Natural killer cell (primary cell): ENCODE data around the gene GSK3A. TPM values are rescaled to one million over a fixed set of nuclear protein-coding genes. Genes with fewer than 3 reads are reported as not detected.

Experiments
- ATAC-seq, 3 donors: fragments of 150-1000 bp in 2 of 3; fragments of 200-7000 bp in 1 of 3; cut with Tn5 transposase; 1 replicate in 1 of 3; 2 replicates in 2 of 3; pipeline ENCODE4 v1.10.0; 2021; ENCODE audit warnings: mild to moderate bottlenecking in 2 of 3, moderate library complexity in 2 of 3
- DNase-seq, 2 donors: peaks; one replicate each; pipeline versions ENCODE4 v3.0.0 to v3.0.0-alpha.2; 2013 to 2021; ENCODE audit warnings: mixed read lengths in 1 of 2
- H3K27ac ChIP-seq: one replicate; pipeline ENCODE4 v1.5.1; 2013; ENCODE audit warnings: mild to moderate bottlenecking, low read length
- H3K27me3 ChIP-seq: one replicate; pipeline ENCODE4 v1.6.1; 2013; ENCODE audit warnings: low read length; ENCODE audit not compliant: control insufficient read depth, insufficient read depth
- H3K36me3 ChIP-seq: one replicate; pipeline ENCODE4 v1.6.1; 2013; ENCODE audit warnings: low read length; ENCODE audit not compliant: control insufficient read depth, insufficient read depth
- H3K4me1 ChIP-seq: one replicate; pipeline ENCODE4 v1.6.1; 2013; ENCODE audit warnings: low read length; ENCODE audit not compliant: control insufficient read depth, insufficient read depth
- H3K4me3 ChIP-seq: one replicate; pipeline ENCODE4 v1.5.1; 2013; ENCODE audit warnings: low read length
- H3K9me3 ChIP-seq: one replicate; pipeline ENCODE4 v1.6.1; 2013; ENCODE audit warnings: low read length; ENCODE audit not compliant: control insufficient read depth, insufficient read depth
- H3K27ac Mint-ChIP-seq, 2 donors: one replicate each; pipeline ENCODE4 v1.8.0; 2022; ENCODE audit warnings: mild to moderate bottlenecking in 2 of 2, mixed read lengths in 2 of 2, moderate library complexity in 1 of 2
- H3K27me3 Mint-ChIP-seq, 2 donors: one replicate each; pipeline ENCODE4 v1.8.0; 2022; ENCODE audit warnings: low read depth in 2 of 2, mixed read lengths in 2 of 2
- H3K36me3 Mint-ChIP-seq: one replicate; pipeline ENCODE4 v1.8.0; 2022; ENCODE audit warnings: mixed read lengths
- H3K4me1 Mint-ChIP-seq, 2 donors: one replicate each; pipeline ENCODE4 v1.8.0; 2022; ENCODE audit warnings: mixed read lengths in 2 of 2
- H3K4me3 Mint-ChIP-seq: one replicate; pipeline ENCODE4 v1.8.0; 2022; ENCODE audit warnings: mild to moderate bottlenecking, moderate library complexity, mixed read lengths
- H3K9me3 Mint-ChIP-seq, 2 donors: one replicate each; pipeline ENCODE4 v1.8.0; 2022; ENCODE audit warnings: mixed read lengths in 2 of 2
- CTCF ChIP-seq: fragments of 200-600 bp; IDR thresholded peaks from one replicate; pipeline ENCODE4 v1.8.0; 2022; ENCODE audit warnings: antibody characterized with exemption
- WGBS: methylation state at CpG from one replicate; pipeline ENCODE4 v1.1.7; 2013; ENCODE audit warnings: missing lambda C conversion rate; ENCODE audit not compliant: insufficient coverage; 5-methylcytosine and 5-hydroxymethylcytosine counted together
- intact Hi-C: fragments of 100-400 bp; cut with micrococcal nuclease; formaldehyde crosslinking; loops from one replicate; pipeline ENCODE4 v1.14.2; 2022
- total RNA-seq, 4 donors: library from RNA; stranded (reverse); fragments of 120-200 nt in 1 of 4; gene quantifications; one replicate each; pipeline versions ENCODE4 v1.2.3 to v1.2.4, GENCODE V29; 2013 to 2022

Gene GSK3A
- total RNA-seq, 3 donors from 2014 or later (not counting 1 experiment from before 2014, with no cell fraction given) = 42.5 to 52.1 (median 44.1) TPM

DNA sequence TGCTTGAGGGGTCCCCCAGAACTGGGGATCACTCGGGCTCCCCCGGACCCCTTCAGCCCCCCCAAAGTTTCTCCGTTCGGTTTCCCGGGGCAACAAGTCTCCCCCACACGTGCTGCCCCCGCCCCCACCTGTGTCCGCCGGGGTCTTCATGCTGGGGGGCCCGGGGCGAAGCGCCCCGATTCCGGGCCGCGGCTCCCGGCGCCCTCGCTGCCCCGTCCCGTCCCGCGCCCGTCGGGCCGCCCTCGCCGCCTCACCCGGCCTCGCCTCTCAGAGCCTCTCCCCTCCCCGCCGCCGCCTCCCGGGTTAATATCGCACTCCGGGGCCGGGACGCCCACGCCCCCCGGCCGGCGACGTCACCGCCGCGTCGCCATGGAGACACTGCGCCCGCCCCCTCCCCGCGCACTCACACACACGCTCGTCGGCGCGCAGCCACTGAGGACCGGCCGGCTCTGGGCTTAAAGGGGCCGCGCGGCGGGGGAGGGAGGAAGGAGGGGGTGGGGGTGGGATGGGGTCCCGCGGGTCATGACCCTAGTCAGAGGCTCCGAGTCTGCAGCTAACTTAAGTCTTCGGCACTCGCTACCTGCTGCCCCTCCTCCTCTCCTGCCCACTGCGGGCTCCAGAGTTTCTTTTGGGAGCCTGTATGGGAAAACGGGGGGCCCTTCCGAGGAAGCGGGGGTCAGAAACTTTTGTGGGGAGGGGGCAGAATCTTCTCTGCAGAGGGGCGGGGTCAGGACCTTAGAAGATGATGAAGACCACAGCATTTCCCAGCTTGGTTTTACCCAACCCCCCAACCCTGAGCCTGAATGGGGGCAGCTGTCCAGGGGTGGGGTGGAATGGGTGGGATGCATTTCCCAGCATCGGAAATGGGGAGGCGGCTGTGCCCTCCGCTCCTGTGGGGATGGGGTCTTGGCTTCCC is 12.7 kb upstream of the GSK3A start, which contains the start of gene ERF:
ERF (minus strand) TSS at position 279 of the 916 bp plus-strand sequence; CDS start at position 150, 129 bp downstream.
- Histone ChIP-seq H3K27ac (peak within 1 kb of the TSS; percentile 100), H3K9me3 (no peaks in the 10 kb centered on the region), H3K4me3 (peak within 1 kb of the TSS; percentile 100), H3K36me3 (peaks cover 1% of the 10 kb centered on the region), H3K4me1 (peaks cover 40% of the 10 kb centered on the region), H3K27me3 (no peaks in the 10 kb centered on the region)
- intact Hi-C loops = loop anchor here (1.0 kb wide), 2 partner anchors 11 to 13 kb away; no protein-coding TSS in a partner anchor
- peak; percentile 77 to 94 (median 88) for ATAC-seq
- Mint-ChIP-seq H3K27ac (peak within 1 kb of the TSS; percentile 61 to 95), H3K27me3 (no peaks in the 10 kb centered on the region), H3K4me1 (peaks cover 17 to 32% of the 10 kb centered on the region in 2 donors), H3K36me3 (no peaks in the 10 kb centered on the region), H3K9me3 (no peaks in the 10 kb centered on the region), H3K4me3 (peak within 1 kb of the TSS; percentile 78)
- peak; percentile 96 to 97 for DNase-seq
- WGBS = under 1% methylated on average over 53 of the region's 75 CpGs
- no peak for TF ChIP-seq CTCF

GRCh38 chr19:42254089-42254849 is 11.9 kb upstream of the GSK3A start:
- WGBS = under 1% methylated on average over 63 of the region's 70 CpGs
- Mint-ChIP-seq H3K36me3 (no peaks in the 10 kb centered on the region), H3K27me3 (no peaks in the 10 kb centered on the region), H3K4me3 (peak overlapping the region; percentile 78), H3K4me1 (peaks cover 17 to 34% of the 10 kb centered on the region in 2 donors), H3K9me3 (no peaks in the 10 kb centered on the region), H3K27ac (peak overlapping the region; percentile 61 to 95)
- H3K27me3 ChIP-seq = no peaks in the 10 kb centered on the region
- DNase-seq (peak; percentile 66 to 89), ATAC-seq (peak; percentile 32 to 56 (median 37))
- no peaks in the 10 kb centered on the region for H3K9me3 ChIP-seq
- no peak for TF ChIP-seq CTCF
- peaks cover 3% of the 10 kb centered on the region for H3K36me3 ChIP-seq
- peak overlapping the region; percentile 100 for H3K27ac ChIP-seq
- H3K4me3 ChIP-seq = peak overlapping the region; percentile 100
- intact Hi-C loops = no loop called here
- H3K4me1 ChIP-seq = peaks cover 40% of the 10 kb centered on the region

GRCh38 chr19:42253245-42254088 is 11.1 kb upstream of the GSK3A start:
- intact Hi-C loops = no loop called here
- Mint-ChIP-seq H3K4me1 (peaks cover 17 to 42% of the 10 kb centered on the region in 2 donors), H3K36me3 (no peaks in the 10 kb centered on the region), H3K4me3 (peak overlapping the region; percentile 96), H3K9me3 (no peaks in the 10 kb centered on the region), H3K27me3 (no peaks in the 10 kb centered on the region), H3K27ac (peak overlapping the region; percentile 83 to 95)
- peak overlapping the region; percentile 100 for H3K27ac ChIP-seq
- H3K27me3 ChIP-seq = no peaks in the 10 kb centered on the region
- 0% methylated on average over 43 of the region's 71 CpGs for WGBS
- peak; percentile 22 to 36 (median 24) for ATAC-seq
- peak overlapping the region; percentile 100 for H3K4me3 ChIP-seq
- DNase-seq = peak; percentile 53 to 68
- peaks cover 40% of the 10 kb centered on the region for H3K4me1 ChIP-seq
- H3K9me3 ChIP-seq = no peaks in the 10 kb centered on the region
- no peak for TF ChIP-seq CTCF
- H3K36me3 ChIP-seq = peaks cover 5% of the 10 kb centered on the region
